Measurements from ENCODE around the gene NUBPL.

GRCh38 chr14:31677630-31678029 is 116.4 kb downstream of the NUBPL start:
- peak; percentile 15; the same call in 1 of the 2 replicates for TF ChIP-seq CTCF (IDR thresholded peaks at IDR 0.05)
- TF ChIP-seq ZFX (IDR thresholded peaks at IDR 0.05; ENCODE audit: borderline replicate concordance): no peak

Data from 22Rv1 (cell line).